Activated B cell treated with CpG ODN at 0.5 μM for 24 hours (primary cell): Measurements from ENCODE around the gene ING1. TPM values are rescaled to one million over a fixed set of nuclear protein-coding genes. Genes with fewer than 3 reads are reported as not detected.

ENCODE experiments used
- ATAC-seq: fragments of 200-7000 bp; cut with Tn5 transposase; one replicate; pipeline ENCODE4 v1.10.0; 2021; ENCODE audit warnings: low read depth, mild to moderate bottlenecking, moderate library complexity
- CTCF ChIA-PET: fragments of 350-600 bp; sonication (Branson Sonifier 250); formaldehyde crosslinking; loops from one replicate; lab custom pipeline; 2021; ENCODE audit warnings: antibody characterized with exemption; lab: Charles Lee
- POLR2A ChIA-PET: fragments of 350-600 bp; sonication (Branson Sonifier 250); formaldehyde crosslinking; loops from one replicate; lab custom pipeline; 2021; ENCODE audit warnings: antibody characterized with exemption; lab: Charles Lee
- DNase-seq: peaks from one replicate; pipeline ENCODE4 v3.0.0; 2022
- H3K27ac Mint-ChIP-seq: one replicate; pipeline ENCODE4 v1.8.0; 2020; ENCODE audit warnings: mixed read lengths
- H3K27me3 Mint-ChIP-seq: one replicate; pipeline ENCODE4 v1.8.0; 2021; ENCODE audit warnings: mixed read lengths
- H3K36me3 Mint-ChIP-seq: one replicate; pipeline ENCODE4 v1.8.0; 2021; ENCODE audit warnings: low read depth, mixed read lengths
- H3K4me1 Mint-ChIP-seq: one replicate; pipeline ENCODE4 v1.8.0; 2021; ENCODE audit warnings: mixed read lengths
- H3K4me3 Mint-ChIP-seq: one replicate; pipeline ENCODE4 v1.8.0; 2020; ENCODE audit warnings: mild to moderate bottlenecking, mixed read lengths
- H3K9me3 Mint-ChIP-seq: one replicate; pipeline ENCODE4 v1.8.0; 2020; ENCODE audit warnings: mixed read lengths
- CTCF ChIP-seq: fragments of 200-600 bp; IDR thresholded peaks from one replicate; pipeline ENCODE4 v1.8.0; 2022; ENCODE audit warnings: antibody characterized with exemption, mild to moderate bottlenecking
- intact Hi-C: fragments of 100-400 bp; cut with micrococcal nuclease; formaldehyde crosslinking; loops from one replicate; pipeline ENCODE4 v1.15.1; 2024
- total RNA-seq: library from RNA; stranded (reverse); gene quantifications from 2 replicates; pipeline ENCODE4 v1.2.3, GENCODE V29; 2022

The ING1 gene
- total RNA-seq, 1 donor from 2014 or later = 14.3 TPM

DNA sequence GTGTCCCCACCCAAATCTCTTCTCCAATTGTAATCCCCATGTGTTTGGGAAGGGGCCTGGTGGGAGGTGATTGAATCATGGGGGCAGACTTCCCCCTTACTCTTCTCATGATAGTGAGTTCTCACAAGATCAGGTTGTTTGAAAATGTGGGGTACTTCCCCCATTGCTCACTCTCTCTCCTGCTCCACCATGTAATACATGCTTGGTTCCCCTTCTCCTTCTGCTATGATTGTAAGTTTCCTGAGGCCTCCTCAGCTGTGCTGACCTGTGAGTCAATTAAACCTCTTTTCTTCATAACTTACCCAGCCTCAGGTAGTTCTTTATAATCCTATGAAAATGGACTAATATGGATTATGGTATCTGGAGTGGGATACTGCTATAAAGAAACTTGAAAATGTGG, 24.1 kb downstream of the ING1 start:
- CTCF ChIA-PET = no interaction called here
- POLR2A ChIA-PET = no interaction called here
- Mint-ChIP-seq H3K4me3 (no peak overlapping the region), H3K27ac (no peak overlapping the region), H3K36me3 (no peaks in the 10 kb centered on the region), H3K9me3 (peaks cover 4% of the 10 kb centered on the region), H3K27me3 (no peaks in the 10 kb centered on the region), H3K4me1 (no peaks in the 10 kb centered on the region)
- TF ChIP-seq CTCF = no peak
- intact Hi-C loops = no loop called here
- no peak for ATAC-seq
- DNase-seq = no peak

DNA sequence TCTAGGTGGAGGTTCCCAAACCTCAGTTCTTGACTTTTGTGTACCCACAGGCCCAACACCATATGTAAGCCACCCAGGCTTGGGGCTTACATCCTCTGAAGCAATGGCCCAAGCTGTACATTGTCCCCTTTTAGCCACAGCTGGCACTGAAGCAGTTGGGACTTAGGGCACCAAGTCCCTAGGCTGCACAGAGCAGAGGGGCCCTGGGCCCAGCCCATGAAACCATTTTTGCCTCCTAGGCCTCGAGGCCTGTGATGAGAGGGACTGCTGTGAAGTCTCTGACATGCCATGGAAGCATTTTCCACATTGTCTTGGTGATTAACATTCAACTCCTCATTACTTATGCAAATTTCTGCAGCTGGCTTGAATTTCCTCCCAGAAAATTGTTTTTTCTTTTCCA, 30.2 kb downstream of the ING1 start:
- Mint-ChIP-seq H3K4me1 (no peaks in the 10 kb centered on the region), H3K27me3 (no peaks in the 10 kb centered on the region), H3K36me3 (no peaks in the 10 kb centered on the region), H3K27ac (no peak overlapping the region), H3K9me3 (peaks cover 5% of the 10 kb centered on the region), H3K4me3 (no peak overlapping the region)
- intact Hi-C loops = no loop called here
- CTCF ChIA-PET = no interaction called here
- no peak for ATAC-seq
- POLR2A ChIA-PET = no interaction called here
- no peak for TF ChIP-seq CTCF
- no peak for DNase-seq

- no peak for ATAC-seq
- peaks cover 6% of the 10 kb centered on the region for H3K36me3 Mint-ChIP-seq
- no peaks in the 10 kb centered on the region for H3K4me1 Mint-ChIP-seq
- H3K4me3 Mint-ChIP-seq = no peak overlapping the region
- TF ChIP-seq CTCF = no peak
- CTCF ChIA-PET = no interaction called here
- POLR2A ChIA-PET = no interaction called here
- intact Hi-C loops = no loop called here
- no peak overlapping the region for H3K27ac Mint-ChIP-seq
- H3K27me3 Mint-ChIP-seq = no peaks in the 10 kb centered on the region
- H3K9me3 Mint-ChIP-seq = peaks cover 7% of the 10 kb centered on the region
- DNase-seq = no peak
Measured at GRCh38 chr13:110746438-110746837, 32.9 kb downstream of the ING1 start.

DNA sequence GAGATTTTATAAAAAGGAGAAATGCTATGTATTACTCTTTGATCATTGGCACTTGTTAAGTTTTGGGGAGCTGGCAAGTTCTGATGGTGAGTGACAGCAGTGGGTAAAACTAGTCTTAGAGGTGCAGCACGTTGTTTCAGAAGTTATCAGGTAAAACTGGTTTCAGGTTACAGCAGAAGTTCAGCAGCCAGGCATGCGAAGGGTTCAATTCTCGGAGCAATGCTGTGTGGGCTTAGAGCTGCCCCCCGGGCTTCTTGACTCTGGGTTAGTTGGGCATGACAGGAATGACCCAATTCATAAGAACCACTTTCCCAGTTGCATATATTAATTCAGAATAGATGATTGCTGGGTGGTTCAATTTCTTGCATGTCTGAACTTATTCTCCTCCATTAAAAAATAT, 34.8 kb downstream of the ING1 start:
- ATAC-seq (no peak), DNase-seq (no peak)
- TF ChIP-seq CTCF = no peak
- Mint-ChIP-seq H3K36me3 (peaks cover 8% of the 10 kb centered on the region), H3K27ac (no peak overlapping the region), H3K9me3 (peaks cover 5% of the 10 kb centered on the region), H3K4me3 (no peak overlapping the region), H3K27me3 (no peaks in the 10 kb centered on the region), H3K4me1 (no peaks in the 10 kb centered on the region)
- ChIA-PET CTCF (no interaction called here), POLR2A (no interaction called here)
- intact Hi-C loops = no loop called here

GRCh38 chr13:110756219-110756631, 42.7 kb downstream of the ING1 start:
- Mint-ChIP-seq H3K36me3 (peaks cover 4% of the 10 kb centered on the region), H3K27me3 (peaks cover 7% of the 10 kb centered on the region), H3K4me1 (no peaks in the 10 kb centered on the region), H3K27ac (no peak overlapping the region), H3K4me3 (no peak overlapping the region), H3K9me3 (peaks cover 2% of the 10 kb centered on the region)
- ATAC-seq (no peak), DNase-seq (no peak)
- CTCF ChIA-PET = no interaction called here
- POLR2A ChIA-PET = no interaction called here
- intact Hi-C loops = no loop called here
- TF ChIP-seq CTCF = no peak
